HG03432 (cell line): ENCODE measurements around the gene FGFR2.

Experiments
- ATAC-seq: cut with Tn5 transposase; IDR thresholded peaks from one replicate; pipeline ENCODE4 v1.9.1; 2021; ENCODE audit warnings: mild to moderate bottlenecking, moderate library complexity; ENCODE audit not compliant: unreplicated experiment

Gene FGFR2

GRCh38 chr10:121591186-121591585 lies 7.1 kb downstream of the FGFR2 start:
- no peak for ATAC-seq

- ATAC-seq = no peak
These were observed 7.5 kb downstream of the FGFR2 start for GRCh38 chr10:121590772-121591171.

GRCh38 chr10:121589553-121589952 lies 8.7 kb downstream of the FGFR2 start:
- no peak for ATAC-seq

GRCh38 chr10:121583857-121584256 lies 14.4 kb downstream of the FGFR2 start:
- no peak for ATAC-seq

- no peak for ATAC-seq
These were observed 15.0 kb downstream of the FGFR2 start for GRCh38 chr10:121583258-121583657.

- no peak for ATAC-seq
These were observed 17.7 kb downstream of the FGFR2 start for GRCh38 chr10:121580276-121581116.

GRCh38 chr10:121579656-121580055 lies 18.6 kb downstream of the FGFR2 start:
- no peak for ATAC-seq

- no peak for ATAC-seq
These were observed 19.3 kb downstream of the FGFR2 start for GRCh38 chr10:121578965-121579364.

GRCh38 chr10:121578298-121578697 lies 19.9 kb downstream of the FGFR2 start:
- ATAC-seq = no peak

- ATAC-seq = no peak
These were observed 20.7 kb downstream of the FGFR2 start for GRCh38 chr10:121577568-121577967.

GRCh38 chr10:121576139-121576538 lies 22.1 kb downstream of the FGFR2 start:
- ATAC-seq = no peak

GRCh38 chr10:121574519-121575166 lies 23.6 kb downstream of the FGFR2 start:
- ATAC-seq = no peak

- no peak for ATAC-seq
These were observed 24.7 kb downstream of the FGFR2 start for GRCh38 chr10:121573538-121573941.

- ATAC-seq = no peak
These were observed 25.2 kb downstream of the FGFR2 start for GRCh38 chr10:121572859-121573537.

- no peak for ATAC-seq
These were observed 27.9 kb downstream of the FGFR2 start for GRCh38 chr10:121570315-121570714.

- no peak for ATAC-seq
These were observed 30.0 kb downstream of the FGFR2 start for GRCh38 chr10:121568275-121568674.

GRCh38 chr10:121567569-121567968 lies 30.7 kb downstream of the FGFR2 start:
- ATAC-seq = no peak

- no peak for ATAC-seq
These were observed 31.5 kb downstream of the FGFR2 start for GRCh38 chr10:121566755-121567154.

- ATAC-seq = no peak
These were observed 38.8 kb downstream of the FGFR2 start for GRCh38 chr10:121559326-121560026.

GRCh38 chr10:121558238-121558637 lies 40.0 kb downstream of the FGFR2 start:
- no peak for ATAC-seq

- ATAC-seq = no peak
These were observed 41.2 kb downstream of the FGFR2 start for GRCh38 chr10:121556918-121557573.
